H9 (cell line): ENCODE data around the gene HHATL. TPM values are rescaled to one million over a fixed set of nuclear protein-coding genes. Genes with fewer than 3 reads are reported as not detected.

Source experiments
- DNase-seq: peaks from one replicate; pipeline ENCODE4 v3.0.0-alpha.2; 2017
- H2AFZ ChIP-seq: one replicate; pipeline ENCODE4 v1.6.1; 2013; ENCODE audit warnings: mild to moderate bottlenecking, low read length, control low read depth, moderate library complexity
- H2AK5ac ChIP-seq: 2 replicates; pipeline ENCODE4 v1.6.1; 2013; ENCODE audit warnings: low read length, control low read depth, mixed read lengths; ENCODE audit not compliant: insufficient read length
- H2BK120ac ChIP-seq: one replicate; pipeline ENCODE4 v1.6.1; 2013; ENCODE audit warnings: low read depth, mild to moderate bottlenecking, low read length, control low read depth, inconsistent platforms; ENCODE audit not compliant: poor library complexity, severe bottlenecking
- H2BK12ac ChIP-seq: 2 replicates; pipeline ENCODE4 v1.6.1; 2013; ENCODE audit warnings: low read length, control low read depth, mixed read lengths, low read depth; ENCODE audit not compliant: insufficient read length
- H2BK15ac ChIP-seq: 2 replicates; pipeline ENCODE4 v1.6.1; 2013; ENCODE audit warnings: low read depth, low read length, control low read depth
- H2BK20ac ChIP-seq: one replicate; pipeline ENCODE4 v1.6.1; 2013; ENCODE audit warnings: low read depth, mild to moderate bottlenecking, low read length, control low read depth, inconsistent platforms; ENCODE audit not compliant: poor library complexity, severe bottlenecking
- H2BK5ac ChIP-seq: 2 replicates; pipeline ENCODE4 v1.6.1; 2013; ENCODE audit warnings: low read length, control low read depth, mixed read lengths; ENCODE audit not compliant: insufficient read length
- H3K14ac ChIP-seq: 2 replicates; pipeline ENCODE4 v1.6.1; 2013; ENCODE audit warnings: low read length, control low read depth; ENCODE audit not compliant: insufficient read depth
- H3K18ac ChIP-seq: 2 replicates; pipeline ENCODE4 v1.6.1; 2013; ENCODE audit warnings: low read depth, mild to moderate bottlenecking, mixed read lengths, low read length, control low read depth; ENCODE audit not compliant: insufficient read length
- H3K23ac ChIP-seq: 2 replicates; pipeline ENCODE4 v1.6.1; 2013; ENCODE audit warnings: low read length, control low read depth, mixed read lengths, low read depth; ENCODE audit not compliant: insufficient read length
- H3K23me2 ChIP-seq: 2 replicates; pipeline ENCODE4 v1.6.1; 2013; ENCODE audit warnings: low read depth, mild to moderate bottlenecking, mixed read lengths, low read length, control low read depth; ENCODE audit not compliant: insufficient read length, poor library complexity, severe bottlenecking
- H3K27ac ChIP-seq: 2 replicates; pipeline ENCODE4 v1.5.1; 2013; ENCODE audit warnings: low read length, control low read depth, mixed read lengths, low read depth; ENCODE audit not compliant: insufficient read length
- H3K27me3 ChIP-seq: 2 replicates; pipeline ENCODE4 v1.6.1; 2013; ENCODE audit warnings: low read length, control low read depth, inconsistent platforms; ENCODE audit not compliant: insufficient read depth
- H3K4ac ChIP-seq: 2 replicates; pipeline ENCODE4 v1.6.1; 2013; ENCODE audit warnings: low read depth, mild to moderate bottlenecking, control low read depth, inconsistent platforms, low read length, moderate library complexity
- H3K4me1 ChIP-seq: 2 replicates; pipeline ENCODE4 v1.6.1; 2013; ENCODE audit warnings: low read length, control low read depth, inconsistent platforms; ENCODE audit not compliant: insufficient read depth
- H3K4me2 ChIP-seq: 2 replicates; pipeline ENCODE4 v1.6.1; 2013; ENCODE audit warnings: low read length, control low read depth, mixed read lengths; ENCODE audit not compliant: insufficient read length, insufficient read depth
- H3K56ac ChIP-seq: 2 replicates; pipeline ENCODE4 v1.6.1; 2013; ENCODE audit warnings: low read depth, mild to moderate bottlenecking, mixed read lengths, low read length, control low read depth; ENCODE audit not compliant: insufficient read length
- H3K79me1 ChIP-seq: 2 replicates; pipeline ENCODE4 v1.6.1; 2013; ENCODE audit warnings: low read depth, mild to moderate bottlenecking, moderate library complexity, low read length, control low read depth, inconsistent platforms; ENCODE audit not compliant: insufficient read depth, poor library complexity, severe bottlenecking
- H3K79me2 ChIP-seq: 2 replicates; pipeline ENCODE4 v1.6.1; 2013; ENCODE audit warnings: low read length, control low read depth, inconsistent platforms; ENCODE audit not compliant: insufficient read depth
- H3K9ac ChIP-seq: 2 replicates; pipeline ENCODE4 v1.6.1; 2013; ENCODE audit warnings: low read length, control low read depth, mixed read lengths; ENCODE audit not compliant: insufficient read length; ENCODE audit errors: extremely low read depth
- H3K9me3 ChIP-seq: one replicate; pipeline ENCODE4 v1.6.1; 2013; ENCODE audit warnings: low read depth, low read length, inconsistent platforms; ENCODE audit not compliant: control insufficient read depth
- H3T11ph ChIP-seq: one replicate; pipeline ENCODE4 v1.6.1; 2013; ENCODE audit warnings: mild to moderate bottlenecking, low read length, control low read depth, inconsistent platforms
- H4K20me1 ChIP-seq: one replicate; pipeline ENCODE4 v1.6.1; 2013; ENCODE audit not compliant: control insufficient read depth, insufficient read length, insufficient read depth
- H4K5ac ChIP-seq: 2 replicates; pipeline ENCODE4 v1.6.1; 2013; ENCODE audit warnings: low read depth, mild to moderate bottlenecking, mixed read lengths, low read length, control low read depth; ENCODE audit not compliant: insufficient read length
- H4K8ac ChIP-seq: replicated peaks from 2 replicates; pipeline ENCODE4 v1.6.1; 2013; ENCODE audit warnings: low read length, control low read depth, mixed read lengths, low read depth; ENCODE audit not compliant: insufficient read length
- H4K91ac ChIP-seq: 2 replicates; pipeline ENCODE4 v1.6.1; 2013; ENCODE audit warnings: low read depth, mild to moderate bottlenecking, moderate library complexity, mixed read lengths, low read length, control low read depth; ENCODE audit not compliant: insufficient read length
- H3K27ac Mint-ChIP-seq, 3 experiments: 2 replicates in 2 of 3; 3 replicates in 1 of 3; pipeline ENCODE4 v1.8.0; 2020 to 2021; ENCODE audit warnings: mixed read lengths in 3 of 3, mild to moderate bottlenecking in 1 of 3, moderate library complexity in 1 of 3
- H3K27me3 Mint-ChIP-seq: 2 replicates; pipeline ENCODE4 v1.8.0; 2021; ENCODE audit warnings: low read depth, mild to moderate bottlenecking, moderate library complexity, mixed read lengths
- H3K36me3 Mint-ChIP-seq, 3 experiments: 2 replicates in 2 of 3; 3 replicates in 1 of 3; pipeline ENCODE4 v1.8.0; 2020 to 2021; ENCODE audit warnings: low read depth in 3 of 3, mixed read lengths in 3 of 3; ENCODE audit not compliant: insufficient read depth in 1 of 3
- H3K4me1 Mint-ChIP-seq, 2 experiments: 2 replicates each; pipeline ENCODE4 v1.8.0; 2020; ENCODE audit warnings: mixed read lengths in 2 of 2
- H3K4me3 Mint-ChIP-seq, 2 experiments: 2 replicates in 1 of 2; 3 replicates in 1 of 2; pipeline ENCODE4 v1.8.0; 2020 to 2021; ENCODE audit warnings: mild to moderate bottlenecking in 2 of 2, mixed read lengths in 2 of 2, moderate library complexity in 1 of 2
- H3K9me3 Mint-ChIP-seq, 2 experiments: 2 replicates in 1 of 2; 3 replicates in 1 of 2; pipeline ENCODE4 v1.8.0; 2020; ENCODE audit warnings: mild to moderate bottlenecking in 2 of 2, mixed read lengths in 2 of 2, moderate library complexity in 1 of 2
- WGBS: extraction: QIAGEN DNeasy Blood & Tissue Kit; methylation state at CpG from one replicate; pipeline ENCODE4 v1.1.7; 2013; ENCODE audit warnings: missing lambda C conversion rate, low lambda C conversion rate, mixed read lengths; ENCODE audit not compliant: insufficient read length; ENCODE audit errors: extremely low coverage; 5-methylcytosine and 5-hydroxymethylcytosine counted together
- total RNA-seq: library from RNA; stranded (reverse); gene quantifications from 2 replicates; pipeline ENCODE4 v1.2.1, GENCODE V29; 2021
- TF ChIP-seq, protein P1 (sequence below): fragments of 200-600 bp; sonication (generic); conservative IDR thresholded peaks from 3 replicates; pipeline ENCODE4 v1.8.0; 2021; ENCODE audit warnings: antibody characterized with exemption, mild to moderate bottlenecking

Gene HHATL
- total RNA-seq, 1 experiment from 2014 or later = 0.46 TPM

DNA sequence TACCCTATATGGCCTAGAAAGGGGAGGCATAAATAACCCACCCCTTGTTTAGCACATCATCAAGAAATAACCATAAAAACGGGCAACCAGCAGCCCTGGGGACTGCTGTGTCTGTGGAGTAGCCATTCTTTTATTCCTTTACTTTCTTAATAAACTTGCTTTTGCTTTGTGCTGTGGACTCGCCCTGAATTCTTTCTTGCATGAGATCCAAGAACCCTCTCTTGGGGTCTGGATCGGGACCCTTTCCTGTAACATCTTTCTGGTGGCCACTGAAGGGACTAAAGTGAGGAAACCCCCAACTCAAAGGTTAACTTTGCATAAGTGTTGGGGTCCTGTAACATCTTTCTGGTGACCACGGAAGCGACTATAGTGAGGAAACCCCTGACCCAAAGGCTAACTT lies 15.7 kb upstream of the HHATL start:
- H4K91ac ChIP-seq = no peak overlapping the region
- no peak overlapping the region for H2BK20ac ChIP-seq
- peaks cover 0 to 5% of the 10 kb centered on the region in 2 experiments; a peak in 2 of 4 replicates for H3K4me1 Mint-ChIP-seq
- no peaks in the 10 kb centered on the region for H3K79me1 ChIP-seq
- H3K27ac Mint-ChIP-seq = no peak overlapping the region
- H2BK120ac ChIP-seq = no peak overlapping the region
- no peaks in the 10 kb centered on the region for H3K23me2 ChIP-seq
- TF ChIP-seq, protein P1, sequence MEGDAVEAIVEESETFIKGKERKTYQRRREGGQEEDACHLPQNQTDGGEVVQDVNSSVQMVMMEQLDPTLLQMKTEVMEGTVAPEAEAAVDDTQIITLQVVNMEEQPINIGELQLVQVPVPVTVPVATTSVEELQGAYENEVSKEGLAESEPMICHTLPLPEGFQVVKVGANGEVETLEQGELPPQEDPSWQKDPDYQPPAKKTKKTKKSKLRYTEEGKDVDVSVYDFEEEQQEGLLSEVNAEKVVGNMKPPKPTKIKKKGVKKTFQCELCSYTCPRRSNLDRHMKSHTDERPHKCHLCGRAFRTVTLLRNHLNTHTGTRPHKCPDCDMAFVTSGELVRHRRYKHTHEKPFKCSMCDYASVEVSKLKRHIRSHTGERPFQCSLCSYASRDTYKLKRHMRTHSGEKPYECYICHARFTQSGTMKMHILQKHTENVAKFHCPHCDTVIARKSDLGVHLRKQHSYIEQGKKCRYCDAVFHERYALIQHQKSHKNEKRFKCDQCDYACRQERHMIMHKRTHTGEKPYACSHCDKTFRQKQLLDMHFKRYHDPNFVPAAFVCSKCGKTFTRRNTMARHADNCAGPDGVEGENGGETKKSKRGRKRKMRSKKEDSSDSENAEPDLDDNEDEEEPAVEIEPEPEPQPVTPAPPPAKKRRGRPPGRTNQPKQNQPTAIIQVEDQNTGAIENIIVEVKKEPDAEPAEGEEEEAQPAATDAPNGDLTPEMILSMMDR = no peak
- no peak overlapping the region for H3K4me3 Mint-ChIP-seq
- peaks cover 0 to 2% of the 10 kb centered on the region in 2 experiments; a peak in 2 of 5 replicates for H3K9me3 Mint-ChIP-seq
- peak; percentile 4 for DNase-seq
- H3T11ph ChIP-seq = no peak overlapping the region
- WGBS = no CpG with 5 or more reads among the region's 5 CpGs
- no peak overlapping the region for H2BK15ac ChIP-seq
- H3K27me3 Mint-ChIP-seq = peaks cover 7% of the 10 kb centered on the region
- no peak overlapping the region for H3K56ac ChIP-seq
- no peaks in the 10 kb centered on the region for H4K20me1 ChIP-seq
- H3K36me3 Mint-ChIP-seq = no peaks in the 10 kb centered on the region; a peak in 1 of 7 replicates
- H3K23ac ChIP-seq = no peak overlapping the region
- no peaks in the 10 kb centered on the region for H3K79me2 ChIP-seq
- no peak overlapping the region for H3K9ac ChIP-seq
- no peak overlapping the region for H3K14ac ChIP-seq
- H2AK5ac ChIP-seq = no peak overlapping the region
- H2BK12ac ChIP-seq = no peak overlapping the region
- no peak overlapping the region for H2BK5ac ChIP-seq
- H2AFZ ChIP-seq = no peak overlapping the region
- no peak overlapping the region for H3K27ac ChIP-seq
- H4K8ac ChIP-seq = no peak overlapping the region
- no peaks in the 10 kb centered on the region for H3K9me3 ChIP-seq
- no peak overlapping the region for H3K4me2 ChIP-seq
- H3K4me1 ChIP-seq = no peaks in the 10 kb centered on the region
- H3K4ac ChIP-seq = no peak overlapping the region
- no peaks in the 10 kb centered on the region for H3K27me3 ChIP-seq
- no peak overlapping the region for H4K5ac ChIP-seq
- H3K18ac ChIP-seq = no peak overlapping the region
